Amygdala (tissue), 56 donors: Measurements from ENCODE around the gene IGF2R.
"Not testable (repeated sequence)": the region's sequence is repeated elsewhere in the genome, so short reads cannot be mapped to it uniquely, and the experiment has no call there.

ENCODE experiments used
- DNase-seq, 56 donors: peaks; one replicate each; lab custom pipeline; 2025; lab: John Stamatoyannopoulos, UW

IGF2R gene

GRCh38 chr6:160111806-160112205, 142.9 kb downstream of the IGF2R start:
- DNase-seq, result no peak

GRCh38 chr6:160112628-160113299, 143.9 kb downstream of the IGF2R start:
- DNase-seq, result no peak

GRCh38 chr6:160114536-160114935, 145.7 kb downstream of the IGF2R start:
- DNase-seq, result not testable (repeated sequence)

GRCh38 chr6:160115421-160115820, 146.5 kb downstream of the IGF2R start:
- no peak for DNase-seq

GRCh38 chr6:160116411-160116810, 147.5 kb downstream of the IGF2R start:
- DNase-seq, result no peak

- DNase-seq, result no peak
Measured at GRCh38 chr6:160117137-160117536, 148.3 kb downstream of the IGF2R start.

- DNase-seq, result no peak
Measured at GRCh38 chr6:160118620-160119229, 149.8 kb downstream of the IGF2R start.

GRCh38 chr6:160120087-160120486, 151.2 kb downstream of the IGF2R start:
- DNase-seq, result no peak

GRCh38 chr6:160121558-160121957, 152.7 kb downstream of the IGF2R start, which contains the start of gene SLC22A1:
TSS of gene SLC22A1 (plus strand) at chr6:160121815. CDS start at chr6:160121936, 121 bp downstream.
- no peak for DNase-seq

GRCh38 chr6:160121981-160122380, 153.1 kb downstream of the IGF2R start:
- DNase-seq, result no peak

GRCh38 chr6:160122744-160123143, 153.9 kb downstream of the IGF2R start:
- DNase-seq, result no peak

- DNase-seq, result no peak
Measured at GRCh38 chr6:160124007-160124406, 155.1 kb downstream of the IGF2R start.

GRCh38 chr6:160124605-160125004, 155.7 kb downstream of the IGF2R start:
- DNase-seq, result no peak

GRCh38 chr6:160125105-160125504, 156.2 kb downstream of the IGF2R start:
- not testable (repeated sequence) for DNase-seq

- DNase-seq, result no peak
Measured at GRCh38 chr6:160127270-160128124, 158.6 kb downstream of the IGF2R start.

- DNase-seq, result no peak
Measured at GRCh38 chr6:160128125-160128683, 159.3 kb downstream of the IGF2R start.

- DNase-seq, result no peak
Measured at GRCh38 chr6:160128879-160129516, 160.1 kb downstream of the IGF2R start.

GRCh38 chr6:160129881-160130615, 161.2 kb downstream of the IGF2R start:
- no peak for DNase-seq

- no peak for DNase-seq
Measured at GRCh38 chr6:160130729-160131484, 162.0 kb downstream of the IGF2R start.
